GM19240 (cell line): ENCODE measurements around the gene PARD3.
"Not testable (repeated sequence)": the region's sequence is repeated elsewhere in the genome, so short reads cannot be mapped to it uniquely, and the experiment has no call there.

Experiments
- DNase-seq: peaks from one replicate; pipeline ENCODE4 v3.0.0; 2011; ENCODE audit warnings: low spot score; ENCODE audit not compliant: insufficient read length

The PARD3 gene

GRCh38 chr10:34275626-34276130 is 539.4 kb downstream of the PARD3 start:
- no peak for DNase-seq

- DNase-seq: no peak
Measured at GRCh38 chr10:34274906-34275305, 540.2 kb downstream of the PARD3 start.

DNA sequence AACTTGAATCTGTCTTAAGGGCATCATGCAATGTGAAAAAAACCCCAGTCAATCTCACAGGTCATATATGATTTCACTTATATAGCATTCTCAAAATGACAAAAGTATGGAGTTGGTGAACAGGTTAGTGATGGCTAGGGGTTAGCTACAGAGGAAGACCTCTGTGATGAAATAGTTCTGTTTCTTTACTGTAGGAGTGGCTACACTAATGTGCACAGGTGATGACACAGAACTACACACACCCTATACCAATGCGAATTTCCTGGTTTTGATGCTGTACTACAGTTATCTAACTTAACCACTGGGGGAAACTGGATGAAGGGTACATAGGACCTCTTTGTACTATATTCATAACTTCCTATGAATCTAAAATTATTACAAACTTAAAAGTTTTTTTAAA is 541.8 kb downstream of the PARD3 start:
- DNase-seq: no peak

- no peak for DNase-seq
Measured at GRCh38 chr10:34272316-34272715, 542.8 kb downstream of the PARD3 start.

DNA sequence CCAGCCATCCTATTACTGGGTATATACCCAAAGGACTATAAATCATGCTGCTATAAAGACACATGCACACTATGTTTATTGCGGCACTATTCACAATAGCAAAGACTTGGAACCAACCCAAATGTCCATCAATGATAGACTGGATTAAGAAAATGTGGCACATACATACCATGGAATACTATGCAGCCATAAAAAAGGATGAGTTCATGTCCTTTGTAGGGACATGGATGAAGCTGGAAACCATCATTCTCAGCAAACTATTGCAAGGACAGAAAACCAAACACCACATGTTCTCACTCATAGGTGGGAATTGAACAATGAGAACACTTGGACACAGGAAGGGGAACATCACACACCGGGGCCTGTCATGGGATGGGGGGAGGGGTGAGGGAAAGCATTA is 546.7 kb downstream of the PARD3 start:
- DNase-seq: not testable (repeated sequence)

- DNase-seq: no peak
Measured at GRCh38 chr10:34262985-34263384, 552.1 kb downstream of the PARD3 start.

GRCh38 chr10:34260904-34261303 is 554.2 kb downstream of the PARD3 start:
- no peak for DNase-seq

- no peak for DNase-seq
Measured at GRCh38 chr10:34256216-34256615, 558.9 kb downstream of the PARD3 start.

DNA sequence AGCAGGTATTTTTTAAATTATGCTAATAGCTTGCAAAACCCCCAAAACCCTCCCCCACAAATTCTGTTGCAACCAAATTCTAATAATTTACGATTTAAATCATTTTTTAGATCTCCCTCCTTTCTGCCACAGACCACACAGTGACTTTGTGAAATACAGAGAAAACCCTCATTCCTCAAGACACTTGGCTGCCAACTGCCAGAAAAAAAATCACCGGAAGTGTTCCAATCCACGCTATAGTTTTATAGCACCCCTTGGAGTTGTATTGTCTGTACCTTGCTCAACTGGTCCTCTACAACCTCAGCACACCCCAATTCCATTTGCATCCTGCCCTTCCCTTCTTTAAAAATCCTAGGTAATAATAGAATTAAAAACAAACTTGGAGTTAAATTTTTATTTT is 560.1 kb downstream of the PARD3 start:
- DNase-seq: no peak

DNA sequence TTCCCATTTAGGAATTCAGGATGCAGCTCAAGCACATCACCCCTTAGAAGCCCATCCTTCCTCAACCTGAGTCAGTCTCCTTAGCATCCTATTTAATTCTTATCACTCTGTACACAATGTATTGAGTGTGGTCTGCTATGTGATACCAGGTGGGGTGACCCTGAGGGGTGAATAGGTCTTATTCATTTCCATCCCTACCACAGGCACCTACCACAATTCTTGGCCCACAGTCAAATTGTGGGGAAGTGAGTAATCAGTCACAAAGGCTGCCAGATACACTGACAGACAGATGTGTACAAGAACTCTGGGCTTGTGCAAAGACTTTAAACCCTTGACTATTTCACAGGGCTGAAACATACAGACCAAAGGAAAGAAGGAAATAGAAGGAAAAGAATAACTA is 560.5 kb downstream of the PARD3 start:
- no peak for DNase-seq

DNA sequence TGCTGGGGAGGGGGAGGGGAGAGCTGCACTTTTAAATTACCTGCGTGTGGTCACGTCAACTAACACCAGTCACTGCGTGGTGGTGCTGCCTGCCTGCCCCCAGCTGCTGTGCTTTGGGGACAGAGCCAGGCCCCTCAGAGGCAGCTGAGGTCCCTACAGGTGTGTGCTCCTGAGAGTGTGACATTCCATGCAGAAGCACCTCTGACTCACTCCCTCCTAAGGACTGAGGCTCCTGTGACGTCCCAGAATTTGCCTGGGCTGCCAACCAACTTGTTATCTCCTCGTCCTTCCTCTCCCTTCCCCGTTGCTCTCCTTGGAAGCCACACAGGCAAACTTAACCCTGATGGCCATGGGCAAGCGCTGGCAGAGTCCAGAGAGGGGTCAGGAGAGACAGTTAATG is 563.0 kb downstream of the PARD3 start:
- no peak for DNase-seq

- DNase-seq: no peak
Measured at GRCh38 chr10:34251177-34251576, 563.9 kb downstream of the PARD3 start.

GRCh38 chr10:34250722-34251121 is 564.4 kb downstream of the PARD3 start:
- DNase-seq: no peak

DNA sequence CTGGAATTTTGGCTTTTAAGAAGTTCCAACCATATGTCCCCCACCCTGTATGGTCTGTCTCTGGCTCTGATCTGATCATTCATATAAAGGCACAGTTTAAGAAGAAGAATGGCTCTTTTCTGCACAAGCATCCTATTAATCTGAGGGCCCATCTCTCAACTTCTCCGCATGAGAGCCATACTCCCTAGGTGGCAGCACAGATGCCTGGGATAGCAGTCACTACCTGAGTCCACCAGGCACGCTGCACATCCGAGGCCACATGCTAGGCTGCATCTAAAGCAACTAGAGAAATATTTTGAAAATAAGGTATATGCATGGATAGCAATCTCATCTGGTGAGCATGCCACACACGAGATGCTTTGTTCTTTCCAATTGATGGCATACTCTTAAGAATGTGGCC is 565.5 kb downstream of the PARD3 start:
- DNase-seq: no peak

- no peak for DNase-seq
Measured at GRCh38 chr10:34247560-34247959, 567.5 kb downstream of the PARD3 start.

DNA sequence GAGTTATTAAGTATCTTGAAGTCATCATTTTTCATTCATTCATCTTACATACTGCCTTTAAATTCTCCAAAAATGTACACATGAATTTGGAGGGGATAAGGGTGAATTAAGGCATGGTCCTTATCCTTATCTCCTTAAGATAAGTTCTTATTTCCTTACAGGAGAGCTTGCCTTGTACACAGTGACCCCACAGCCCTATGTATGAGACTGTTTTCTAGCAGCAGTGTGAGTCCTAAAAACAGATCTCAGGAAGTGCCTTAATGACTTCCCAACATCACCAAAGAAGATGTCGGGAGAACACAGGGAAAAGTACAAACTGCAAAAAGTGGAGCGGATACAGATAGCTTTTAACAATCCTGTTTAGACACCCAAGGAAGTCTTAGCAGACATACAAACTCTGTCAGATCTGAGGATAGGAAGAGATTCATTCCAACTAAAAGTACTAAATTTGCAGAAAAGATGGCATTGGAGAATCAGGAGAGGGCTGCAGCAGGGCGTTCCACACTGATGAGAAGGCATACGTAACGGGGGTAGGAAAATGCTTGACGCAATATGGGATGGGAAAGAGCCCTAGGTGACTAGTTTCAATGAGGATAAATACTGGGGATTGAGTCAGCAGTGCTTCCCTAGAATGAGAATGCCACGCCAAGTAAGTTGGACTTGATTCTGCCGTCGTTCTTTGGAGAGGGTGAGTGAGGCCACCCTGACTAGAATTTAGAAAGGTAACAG is 570.2 kb downstream of the PARD3 start:
- no peak for DNase-seq

GRCh38 chr10:34241226-34242000 is 573.7 kb downstream of the PARD3 start:
- no peak for DNase-seq

- no peak for DNase-seq
Measured at GRCh38 chr10:34240039-34240438, 575.1 kb downstream of the PARD3 start.

DNA sequence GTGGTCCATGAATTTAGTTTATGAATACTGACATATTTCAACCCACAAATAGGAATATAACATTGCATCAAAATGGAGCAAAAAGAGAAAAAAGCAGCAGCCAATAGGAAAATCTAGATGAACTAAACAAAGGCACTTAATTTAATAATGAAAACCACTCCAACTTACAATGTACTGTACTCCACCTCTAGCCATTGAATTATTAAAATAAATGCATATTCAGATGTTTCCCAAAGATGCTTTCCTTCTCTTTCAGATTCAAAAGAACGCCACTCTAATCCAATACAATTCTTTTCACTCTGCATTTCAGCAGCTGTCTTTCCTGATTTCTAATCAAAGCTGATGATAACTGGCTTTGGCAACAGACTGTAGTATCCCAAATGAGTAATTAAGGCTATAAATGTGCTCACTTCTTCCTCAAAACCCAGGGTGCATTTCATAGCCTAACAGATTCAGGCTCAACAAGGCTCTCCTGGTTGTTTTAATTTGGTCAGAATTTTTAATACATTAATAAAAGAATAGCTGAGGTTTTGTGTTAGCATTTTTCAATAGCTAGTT is 577.1 kb downstream of the PARD3 start:
- no peak for DNase-seq

GRCh38 chr10:34236931-34237330 is 578.2 kb downstream of the PARD3 start:
- DNase-seq: no peak

GRCh38 chr10:34235164-34235832 is 579.8 kb downstream of the PARD3 start:
- no peak for DNase-seq

DNA sequence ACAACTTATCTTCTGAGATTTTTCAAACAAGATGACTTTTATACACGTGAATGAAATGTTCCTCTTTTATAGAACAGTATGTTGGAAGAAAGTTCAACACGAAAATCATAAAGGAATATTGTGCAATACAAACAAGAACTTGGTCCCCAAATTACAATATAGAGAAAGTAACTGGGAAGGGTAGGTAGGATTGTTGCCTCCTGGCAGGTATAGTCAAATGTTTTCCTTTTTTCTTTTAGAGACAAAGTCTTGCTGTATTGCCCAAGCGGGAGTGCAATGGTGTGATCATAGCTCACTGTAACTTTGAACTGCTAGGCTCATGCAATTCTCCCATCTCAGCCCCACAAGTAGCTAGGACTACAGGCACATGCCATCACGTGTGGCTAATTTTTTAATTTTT is 582.6 kb downstream of the PARD3 start:
- DNase-seq: no peak
